SH-SY5Y (cell line): ENCODE data around the gene SPAG9.

Experiments used
- GATA2 ChIP-seq: IDR thresholded peaks from 2 replicates; pipeline ENCODE4 v1.6.1; 2011; ENCODE audit warnings: mild to moderate bottlenecking, low read depth, low read length
- GATA3 ChIP-seq: IDR thresholded peaks from 2 replicates; pipeline ENCODE4 v1.6.1; 2011; ENCODE audit warnings: low read depth, mild to moderate bottlenecking, low read length, moderate library complexity

GRCh38 chr17:50954641-50955121 is 166.0 kb downstream of the SPAG9 start:
- TF ChIP-seq GATA3 (no peak), GATA2 (no peak)
